ENCODE results near the gene ZNF474.
"Not testable (repeated sequence)": the region's sequence is repeated elsewhere in the genome, so short reads cannot be mapped to it uniquely, and the experiment has no call there.

GRCh38 chr5:122094251-122094650 is 35.1 kb upstream of the ZNF474 start:
- TF ChIP-seq CTCF (conservative IDR thresholded peaks at IDR 0.05; ENCODE audit: low read depth, low read length); EZH2phosphoT487 (IDR thresholded peaks at IDR 0.05; ENCODE audit: borderline replicate concordance, low read length): not testable (repeated sequence)

All from PC-3 (cell line).